ENCODE results near the gene SLC6A18.

Gene SLC6A18

DNA sequence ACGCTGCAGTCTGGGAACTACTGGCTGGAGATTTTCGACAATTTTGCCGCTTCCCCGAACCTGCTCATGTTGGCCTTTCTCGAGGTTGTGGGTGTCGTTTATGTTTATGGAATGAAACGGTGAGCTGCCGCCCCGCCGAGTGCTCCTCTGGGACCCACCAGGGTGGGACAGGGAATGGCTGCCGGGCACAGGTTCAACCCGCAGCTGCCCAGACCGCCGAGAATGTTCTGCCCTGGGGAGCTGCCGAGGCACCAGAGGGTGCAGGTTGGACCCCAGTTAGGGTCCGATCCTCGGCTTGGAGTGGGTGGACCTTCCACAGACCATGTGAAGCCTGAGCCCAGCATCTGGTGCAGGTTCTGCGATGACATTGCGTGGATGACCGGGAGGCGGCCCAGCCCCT lies 19.1 kb downstream of the SLC6A18 start:
- no peak overlapping the region for H3K4me3 ChIP-seq (replicated peaks; ENCODE audit: low read depth, low read length)
- DNase-seq (ENCODE audit: extremely low read depth, low read depth): no peak
- TF ChIP-seq CTCF (IDR thresholded peaks at IDR 0.05; ENCODE audit: low read depth, low read length, missing control alignments): no peak

DNA sequence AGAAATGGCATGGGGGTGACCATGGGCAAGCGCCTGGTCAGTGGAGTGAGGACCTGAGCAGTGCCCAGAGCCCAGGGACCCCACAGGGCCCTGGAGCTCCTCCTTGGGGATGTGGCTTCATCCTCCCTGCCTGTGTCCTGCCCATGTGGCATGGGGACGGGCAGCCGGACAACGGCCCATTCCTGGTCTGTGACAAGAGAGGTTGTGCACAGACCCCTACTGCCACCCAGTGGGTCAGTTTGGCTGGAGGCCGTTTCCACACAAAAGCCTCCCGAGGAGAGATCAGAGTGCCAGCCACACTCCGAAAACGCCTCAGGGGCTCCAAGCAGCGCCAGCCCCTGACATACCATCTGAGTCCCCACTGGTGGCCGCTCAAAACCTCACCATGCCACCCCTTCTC lies 19.8 kb downstream of the SLC6A18 start:
- DNase-seq (ENCODE audit: extremely low read depth, low read depth): no peak
- no peak for TF ChIP-seq CTCF (IDR thresholded peaks at IDR 0.05; ENCODE audit: low read depth, low read length, missing control alignments)
- no peak overlapping the region for H3K4me3 ChIP-seq (replicated peaks; ENCODE audit: low read depth, low read length)

GRCh38 chr5:1245905-1246576 lies 20.9 kb downstream of the SLC6A18 start:
- TF ChIP-seq CTCF (IDR thresholded peaks at IDR 0.05; ENCODE audit: low read depth, low read length, missing control alignments): no peak
- no peak for DNase-seq (ENCODE audit: extremely low read depth, low read depth)
- H3K4me3 ChIP-seq (replicated peaks; ENCODE audit: low read depth, low read length): no peak overlapping the region

DNA sequence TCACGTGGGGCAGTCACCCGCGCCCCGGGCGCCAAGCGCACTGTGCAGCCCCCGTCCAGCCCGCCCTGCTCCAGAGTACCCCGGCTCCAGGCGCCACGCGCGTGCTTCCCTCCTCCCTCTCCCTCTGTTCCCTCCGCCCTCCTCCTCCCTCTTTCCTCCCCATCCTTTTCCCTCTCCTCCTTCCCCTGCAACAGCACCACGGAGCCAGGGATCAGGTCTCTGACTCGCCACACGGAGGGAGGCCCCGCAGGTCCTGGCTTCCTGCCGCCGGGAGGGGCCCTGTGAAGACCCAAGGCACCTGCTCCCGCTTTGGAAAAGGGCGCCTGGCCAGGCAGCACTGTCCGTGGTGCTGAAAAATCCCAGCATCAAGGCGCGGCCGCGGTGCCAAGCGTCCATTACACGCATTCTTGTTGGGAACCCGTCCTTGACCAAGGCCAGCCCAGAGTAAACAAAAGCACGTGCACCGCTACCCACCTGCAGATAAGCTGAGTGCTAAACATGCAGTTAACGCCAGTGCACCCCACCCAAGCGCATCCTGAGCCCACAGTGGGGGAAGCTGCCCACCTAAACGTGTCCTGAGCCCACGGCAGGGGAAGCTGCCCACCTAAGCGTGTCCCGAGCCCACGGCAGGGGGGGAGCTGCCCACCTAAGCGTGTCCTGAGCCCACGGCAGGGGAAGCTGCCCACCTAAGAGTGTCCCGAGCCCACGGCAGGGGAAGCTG lies 21.7 kb downstream of the SLC6A18 start:
- DNase-seq (ENCODE audit: extremely low read depth, low read depth): no peak
- TF ChIP-seq CTCF (IDR thresholded peaks at IDR 0.05; ENCODE audit: low read depth, low read length, missing control alignments): no peak
- H3K4me3 ChIP-seq (replicated peaks; ENCODE audit: low read depth, low read length): no peak overlapping the region

DNA sequence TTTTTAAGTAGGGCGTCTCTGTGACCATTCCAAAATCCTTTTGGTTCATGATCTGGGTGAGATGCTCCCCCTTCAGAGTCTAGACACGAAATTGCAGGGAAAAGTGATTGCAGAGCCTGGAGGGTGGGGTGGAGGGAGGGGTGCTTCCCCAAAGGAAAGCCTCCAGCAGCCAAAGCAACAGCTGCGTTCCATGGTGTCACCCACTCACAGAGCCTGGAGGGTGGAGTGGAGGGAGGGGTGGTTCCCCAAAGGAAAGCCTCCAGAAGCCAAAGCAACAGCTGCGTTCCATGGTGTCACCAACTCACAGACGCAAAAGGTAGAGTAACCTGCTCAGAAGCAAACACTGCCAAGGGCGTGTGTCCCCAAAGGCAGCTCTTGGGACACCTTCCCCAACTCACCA lies 22.6 kb downstream of the SLC6A18 start:
- no peak for DNase-seq (ENCODE audit: extremely low read depth, low read depth)
- H3K4me3 ChIP-seq (replicated peaks; ENCODE audit: low read depth, low read length): no peak overlapping the region
- TF ChIP-seq CTCF (IDR thresholded peaks at IDR 0.05; ENCODE audit: low read depth, low read length, missing control alignments): no peak

DNA sequence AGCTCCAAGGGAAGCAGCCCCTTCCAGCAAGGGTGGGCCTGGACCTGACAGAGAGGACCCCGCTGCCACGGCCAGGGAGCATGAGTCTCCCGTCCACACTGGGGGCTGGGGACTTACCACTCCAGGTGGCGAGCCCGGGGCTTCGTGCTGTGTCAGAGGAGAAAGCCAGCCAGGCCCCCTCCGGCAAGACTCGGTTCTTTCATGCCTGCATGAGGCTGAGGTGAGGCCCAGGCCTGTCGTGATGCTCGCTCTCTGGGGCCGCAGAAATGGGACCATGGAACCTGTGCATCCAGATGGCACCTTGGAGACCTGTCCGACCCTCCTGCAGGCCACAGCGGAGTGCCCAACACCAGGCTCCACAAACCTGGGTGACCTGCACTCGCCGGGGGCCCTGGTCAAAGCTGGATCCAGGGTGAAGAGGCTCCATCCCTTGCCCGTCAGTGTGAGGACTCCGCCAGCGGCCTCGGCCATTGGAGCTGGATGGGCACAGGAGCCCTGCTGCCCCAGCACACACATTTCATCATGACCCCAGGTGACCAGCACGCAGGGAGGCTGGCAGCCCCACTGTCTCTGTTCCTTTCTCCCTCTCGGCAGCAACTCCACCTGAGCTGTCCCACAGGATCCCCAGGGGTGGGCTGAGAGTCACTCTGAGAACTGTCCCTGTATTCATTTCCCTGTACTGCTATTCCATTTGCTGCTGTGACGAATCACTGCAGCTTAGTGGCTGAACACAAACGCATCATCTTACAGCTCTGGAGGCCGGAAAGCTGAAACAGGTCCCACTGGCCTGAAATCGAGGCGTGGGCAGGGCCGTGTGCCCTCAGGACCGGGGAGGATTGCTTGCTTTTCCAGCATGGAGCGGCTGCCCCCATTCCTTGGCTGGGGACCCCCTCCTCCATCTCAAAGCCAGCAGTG lies 24.4 kb downstream of the SLC6A18 start:
- TF ChIP-seq CTCF (IDR thresholded peaks at IDR 0.05; ENCODE audit: low read depth, low read length, missing control alignments): no peak
- no peak for DNase-seq (ENCODE audit: extremely low read depth, low read depth)
- H3K4me3 ChIP-seq (replicated peaks; ENCODE audit: low read depth, low read length): no peak overlapping the region

All from HFF-Myc (cell line).